ENCODE data around the gene PPP2R2D.

DNA sequence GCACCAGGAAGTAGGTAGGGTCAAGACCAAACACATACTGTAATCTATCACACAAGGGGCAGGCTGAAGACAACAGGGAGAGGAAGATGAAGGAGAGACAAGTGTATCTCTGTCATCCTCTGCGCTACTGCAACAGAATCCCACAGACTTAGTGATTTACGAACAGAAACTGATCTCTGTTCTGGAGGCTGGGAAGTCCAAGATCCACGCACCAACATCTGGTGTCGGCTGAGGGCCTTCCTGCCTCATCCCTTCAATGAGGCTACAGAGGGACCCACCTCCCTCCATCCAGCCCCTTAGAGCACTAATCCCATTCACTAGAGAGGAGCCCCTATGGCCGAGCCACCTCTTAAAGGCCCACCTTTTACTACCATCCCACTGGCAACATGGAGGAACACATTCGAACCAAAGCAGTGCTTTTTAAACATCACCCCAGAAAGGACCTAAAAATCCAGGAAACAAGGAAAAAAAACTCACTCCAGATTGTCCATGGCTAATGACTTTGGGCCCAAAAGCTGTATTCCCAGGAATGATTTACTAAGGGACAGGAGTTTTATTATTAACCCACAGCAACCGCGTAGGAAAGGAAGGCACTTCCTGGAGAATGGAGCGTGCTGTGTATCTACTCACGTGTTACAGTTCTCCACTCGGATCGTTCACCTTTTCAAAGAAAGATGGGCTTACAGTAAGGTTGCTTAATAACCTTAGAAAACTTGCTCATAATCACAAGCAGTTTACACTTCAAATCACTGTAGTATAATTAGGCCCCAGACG, 76.7 kb downstream of the PPP2R2D start:
- TF ChIP-seq POLR2A (IDR thresholded peaks at IDR 0.05; ENCODE audit: low read length) (no peak), GATA1 (IDR thresholded peaks at IDR 0.05; ENCODE audit: low read depth, low read length) (no peak)
